SK-N-MC (cell line): Measurements from ENCODE around the gene DIAPH1.

ENCODE experiments used
- EZH2 ChIP-seq: fragments of 200-600 bp; sonication (generic); IDR thresholded peaks from one replicate; pipeline ENCODE4 v1.6.1; 2017; ENCODE audit warnings: antibody characterized with exemption
- POLR2AphosphoS5 ChIP-seq: IDR thresholded peaks from 2 replicates; pipeline ENCODE4 v1.6.1; 2012; ENCODE audit warnings: mild to moderate bottlenecking, low read depth, low read length, borderline replicate concordance

- TF ChIP-seq POLR2AphosphoS5 (no peak), EZH2 (no peak)
These were observed 132.7 kb downstream of the DIAPH1 start for GRCh38 chr5:141486091-141486490.
